Muscle of arm (tissue), 12 donors: ENCODE data around the gene CPLX1. TPM values are rescaled to one million over a fixed set of nuclear protein-coding genes. Genes with fewer than 3 reads are reported as not detected.
"Not testable (repeated sequence)": the region's sequence is repeated elsewhere in the genome, so short reads cannot be mapped to it uniquely, and the experiment has no call there.

Source experiments
- DNase-seq: peaks from one replicate; pipeline ENCODE4 v3.0.0-alpha.2; 2013
- polyA plus RNA-seq, 12 donors: library from polyadenylated mRNA; unstranded; fragments of 120-200 nt; gene quantifications; one replicate each; pipeline ENCODE4 v1.2.1, GENCODE V29; 2013; ENCODE audit not compliant: insufficient read length in 12 of 12

Gene CPLX1
- polyA plus RNA-seq, 12 donors, result 0.12 to 1.7 (median 0.33) TPM; not detected in 2

GRCh38 chr4:793093-793861 lies 32.7 kb downstream of the CPLX1 start:
- DNase-seq, result no peak

- DNase-seq, result no peak
These were observed 33.3 kb downstream of the CPLX1 start for GRCh38 chr4:792626-793092.

GRCh38 chr4:791898-792625 lies 33.9 kb downstream of the CPLX1 start:
- no peak for DNase-seq

- no peak for DNase-seq
These were observed 34.6 kb downstream of the CPLX1 start for GRCh38 chr4:791252-791897.

- no peak for DNase-seq
These were observed 35.5 kb downstream of the CPLX1 start for GRCh38 chr4:790466-790820.

- DNase-seq, result no peak
These were observed 36.1 kb downstream of the CPLX1 start for GRCh38 chr4:789571-790465.

GRCh38 chr4:788636-789297 lies 37.2 kb downstream of the CPLX1 start:
- DNase-seq, result no peak

- DNase-seq, result no peak
These were observed 37.8 kb downstream of the CPLX1 start for GRCh38 chr4:788006-788635.

- no peak for DNase-seq
These were observed 38.4 kb downstream of the CPLX1 start for GRCh38 chr4:787561-787981.

GRCh38 chr4:786861-787300 lies 39.0 kb downstream of the CPLX1 start:
- no peak for DNase-seq

GRCh38 chr4:786074-786741 lies 39.7 kb downstream of the CPLX1 start:
- no peak for DNase-seq

GRCh38 chr4:785332-786073 lies 40.4 kb downstream of the CPLX1 start:
- no peak for DNase-seq

GRCh38 chr4:784401-785331 lies 41.3 kb downstream of the CPLX1 start:
- no peak for DNase-seq

- peak; percentile 99 for DNase-seq
These were observed 44.3 kb downstream of the CPLX1 start for GRCh38 chr4:781493-782216.

- DNase-seq, result no peak
These were observed 45.0 kb downstream of the CPLX1 start for GRCh38 chr4:780716-781492.

GRCh38 chr4:780255-780654 lies 45.7 kb downstream of the CPLX1 start:
- not testable (repeated sequence) for DNase-seq
